ENCODE data around the gene CBX2.
"Not testable (repeated sequence)": the region's sequence is repeated elsewhere in the genome, so short reads cannot be mapped to it uniquely, and the experiment has no call there.

CBX2 gene

GRCh38 chr17:79769570-79770506 is 8.1 kb upstream of the CBX2 start:
- H3K9me3 ChIP-seq (ENCODE audit: insufficient read depth, low read length, severe bottlenecking), result no peaks in the 10 kb centered on the region
- H3K27me3 ChIP-seq (ENCODE audit: insufficient read depth, low read length, poor library complexity), result peaks cover 1% of the 10 kb centered on the region
- H4K20me1 ChIP-seq (ENCODE audit: insufficient read depth, low read length), result no peaks in the 10 kb centered on the region
- DNase-seq, result no peak
- no peak overlapping the region for H3K4me3 ChIP-seq (ENCODE audit: low read depth in 1 of 2, low read length in 2 of 2)
- H3K27ac ChIP-seq (ENCODE audit: low read length), result no peak overlapping the region
- no peak overlapping the region for H2AFZ ChIP-seq (ENCODE audit: low read depth, low read length)
- no peak overlapping the region for H3K4me2 ChIP-seq (ENCODE audit: insufficient read depth, low read length)
- no peak for TF ChIP-seq CTCF (IDR thresholded peaks at IDR 0.05; ENCODE audit: borderline replicate concordance, extremely low read depth, low read length, poor library complexity, severe bottlenecking)
- no peak for TF ChIP-seq EZH2 (IDR thresholded peaks at IDR 0.05; ENCODE audit: borderline replicate concordance, low read depth, low read length, severe bottlenecking)
- no peaks in the 10 kb centered on the region for H3K79me2 ChIP-seq (ENCODE audit: insufficient read depth, low read length)
- ATAC-seq (ENCODE audit: insufficient read depth, low read depth), result no peak
- H3K36me3 ChIP-seq (ENCODE audit: insufficient read depth, low read length), result no peaks in the 10 kb centered on the region
- H3K4me1 ChIP-seq (ENCODE audit: insufficient read depth, low read length), result no peaks in the 10 kb centered on the region
- no peak overlapping the region for H3K9ac ChIP-seq (ENCODE audit: low read depth, low read length)

- Histone ChIP-seq H3K4me3 (ENCODE audit: low read depth in 1 of 2, low read length in 2 of 2) (no peak overlapping the region), H3K27me3 (ENCODE audit: insufficient read depth, low read length, poor library complexity) (peaks cover 5% of the 10 kb centered on the region), H3K4me1 (ENCODE audit: insufficient read depth, low read length) (no peaks in the 10 kb centered on the region), H3K36me3 (ENCODE audit: insufficient read depth, low read length) (no peaks in the 10 kb centered on the region), H3K27ac (ENCODE audit: low read length) (no peak overlapping the region), H3K9me3 (ENCODE audit: insufficient read depth, low read length, severe bottlenecking) (no peaks in the 10 kb centered on the region), H3K4me2 (ENCODE audit: insufficient read depth, low read length) (no peak overlapping the region), H3K9ac (ENCODE audit: low read depth, low read length) (no peak overlapping the region), H3K79me2 (ENCODE audit: insufficient read depth, low read length) (no peaks in the 10 kb centered on the region), H4K20me1 (ENCODE audit: insufficient read depth, low read length) (no peaks in the 10 kb centered on the region), H2AFZ (ENCODE audit: low read depth, low read length) (no peak overlapping the region)
- no peak for TF ChIP-seq CTCF (IDR thresholded peaks at IDR 0.05; ENCODE audit: borderline replicate concordance, extremely low read depth, low read length, poor library complexity, severe bottlenecking)
- TF ChIP-seq EZH2 (IDR thresholded peaks at IDR 0.05; ENCODE audit: borderline replicate concordance, low read depth, low read length, severe bottlenecking), result no peak
- ATAC-seq (ENCODE audit: insufficient read depth, low read depth) (no peak), DNase-seq (no peak)
Observed at GRCh38 chr17:79771276-79771675, 6.7 kb upstream of the CBX2 start.

- not testable (repeated sequence) for H3K4me3 ChIP-seq (ENCODE audit: low read depth in 1 of 2, low read length in 2 of 2); DNase-seq; H2AFZ ChIP-seq (ENCODE audit: low read depth, low read length); H3K36me3 ChIP-seq (ENCODE audit: insufficient read depth, low read length); H3K9me3 ChIP-seq (ENCODE audit: insufficient read depth, low read length, severe bottlenecking); H3K79me2 ChIP-seq (ENCODE audit: insufficient read depth, low read length); H4K20me1 ChIP-seq (ENCODE audit: insufficient read depth, low read length); H3K4me1 ChIP-seq (ENCODE audit: insufficient read depth, low read length); H3K9ac ChIP-seq (ENCODE audit: low read depth, low read length); H3K4me2 ChIP-seq (ENCODE audit: insufficient read depth, low read length); ATAC-seq (ENCODE audit: insufficient read depth, low read depth); H3K27ac ChIP-seq (ENCODE audit: low read length); H3K27me3 ChIP-seq (ENCODE audit: insufficient read depth, low read length, poor library complexity)
Observed at GRCh38 chr17:79772726-79773125, 5.2 kb upstream of the CBX2 start.

- Histone ChIP-seq H3K4me2 (ENCODE audit: insufficient read depth, low read length) (no peak overlapping the region), H3K4me1 (ENCODE audit: insufficient read depth, low read length) (peaks cover 18% of the 10 kb centered on the region), H3K36me3 (ENCODE audit: insufficient read depth, low read length) (peaks cover 8% of the 10 kb centered on the region), H4K20me1 (ENCODE audit: insufficient read depth, low read length) (peaks cover 9% of the 10 kb centered on the region), H3K27me3 (ENCODE audit: insufficient read depth, low read length, poor library complexity) (peaks cover 5% of the 10 kb centered on the region), H3K9ac (ENCODE audit: low read depth, low read length) (no peak overlapping the region), H3K9me3 (ENCODE audit: insufficient read depth, low read length, severe bottlenecking) (no peaks in the 10 kb centered on the region), H3K79me2 (ENCODE audit: insufficient read depth, low read length) (peaks cover 15% of the 10 kb centered on the region), H3K27ac (ENCODE audit: low read length) (no peak overlapping the region), H3K4me3 (ENCODE audit: low read depth in 1 of 2, low read length in 2 of 2) (no peak overlapping the region), H2AFZ (ENCODE audit: low read depth, low read length) (no peak overlapping the region)
- no peak for DNase-seq
- TF ChIP-seq CTCF (IDR thresholded peaks at IDR 0.05; ENCODE audit: borderline replicate concordance, extremely low read depth, low read length, poor library complexity, severe bottlenecking), result no peak
- no peak for TF ChIP-seq EZH2 (IDR thresholded peaks at IDR 0.05; ENCODE audit: borderline replicate concordance, low read depth, low read length, severe bottlenecking)
- ATAC-seq (ENCODE audit: insufficient read depth, low read depth), result no peak
Observed at GRCh38 chr17:79774561-79774975, 3.4 kb upstream of the CBX2 start.

All from DND-41 (cell line).